HG02642 (cell line): ENCODE results near the gene CGNL1.

ENCODE experiments used
- ATAC-seq: cut with Tn5 transposase; IDR thresholded peaks from one replicate; pipeline ENCODE4 v1.9.1; 2021; ENCODE audit warnings: mild to moderate bottlenecking; ENCODE audit not compliant: unreplicated experiment, poor library complexity

Gene CGNL1, protein sequence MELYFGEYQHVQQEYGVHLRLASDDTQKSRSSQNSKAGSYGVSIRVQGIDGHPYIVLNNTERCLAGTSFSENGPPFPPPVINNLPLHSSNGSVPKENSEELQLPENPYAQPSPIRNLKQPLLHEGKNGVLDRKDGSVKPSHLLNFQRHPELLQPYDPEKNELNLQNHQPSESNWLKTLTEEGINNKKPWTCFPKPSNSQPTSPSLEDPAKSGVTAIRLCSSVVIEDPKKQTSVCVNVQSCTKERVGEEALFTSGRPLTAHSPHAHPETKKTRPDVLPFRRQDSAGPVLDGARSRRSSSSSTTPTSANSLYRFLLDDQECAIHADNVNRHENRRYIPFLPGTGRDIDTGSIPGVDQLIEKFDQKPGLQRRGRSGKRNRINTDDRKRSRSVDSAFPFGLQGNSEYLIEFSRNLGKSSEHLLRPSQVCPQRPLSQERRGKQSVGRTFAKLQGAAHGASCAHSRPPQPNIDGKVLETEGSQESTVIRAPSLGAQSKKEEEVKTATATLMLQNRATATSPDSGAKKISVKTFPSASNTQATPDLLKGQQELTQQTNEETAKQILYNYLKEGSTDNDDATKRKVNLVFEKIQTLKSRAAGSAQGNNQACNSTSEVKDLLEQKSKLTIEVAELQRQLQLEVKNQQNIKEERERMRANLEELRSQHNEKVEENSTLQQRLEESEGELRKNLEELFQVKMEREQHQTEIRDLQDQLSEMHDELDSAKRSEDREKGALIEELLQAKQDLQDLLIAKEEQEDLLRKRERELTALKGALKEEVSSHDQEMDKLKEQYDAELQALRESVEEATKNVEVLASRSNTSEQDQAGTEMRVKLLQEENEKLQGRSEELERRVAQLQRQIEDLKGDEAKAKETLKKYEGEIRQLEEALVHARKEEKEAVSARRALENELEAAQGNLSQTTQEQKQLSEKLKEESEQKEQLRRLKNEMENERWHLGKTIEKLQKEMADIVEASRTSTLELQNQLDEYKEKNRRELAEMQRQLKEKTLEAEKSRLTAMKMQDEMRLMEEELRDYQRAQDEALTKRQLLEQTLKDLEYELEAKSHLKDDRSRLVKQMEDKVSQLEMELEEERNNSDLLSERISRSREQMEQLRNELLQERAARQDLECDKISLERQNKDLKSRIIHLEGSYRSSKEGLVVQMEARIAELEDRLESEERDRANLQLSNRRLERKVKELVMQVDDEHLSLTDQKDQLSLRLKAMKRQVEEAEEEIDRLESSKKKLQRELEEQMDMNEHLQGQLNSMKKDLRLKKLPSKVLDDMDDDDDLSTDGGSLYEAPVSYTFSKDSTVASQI

GRCh38 chr15:57375827-57376695 lies at the start of gene CGNL1:
TSS of gene CGNL1 (plus strand) at chr15:57376505. CDS start at chr15:57438000, 61,495 bp downstream.
- ATAC-seq, result no peak

DNA sequence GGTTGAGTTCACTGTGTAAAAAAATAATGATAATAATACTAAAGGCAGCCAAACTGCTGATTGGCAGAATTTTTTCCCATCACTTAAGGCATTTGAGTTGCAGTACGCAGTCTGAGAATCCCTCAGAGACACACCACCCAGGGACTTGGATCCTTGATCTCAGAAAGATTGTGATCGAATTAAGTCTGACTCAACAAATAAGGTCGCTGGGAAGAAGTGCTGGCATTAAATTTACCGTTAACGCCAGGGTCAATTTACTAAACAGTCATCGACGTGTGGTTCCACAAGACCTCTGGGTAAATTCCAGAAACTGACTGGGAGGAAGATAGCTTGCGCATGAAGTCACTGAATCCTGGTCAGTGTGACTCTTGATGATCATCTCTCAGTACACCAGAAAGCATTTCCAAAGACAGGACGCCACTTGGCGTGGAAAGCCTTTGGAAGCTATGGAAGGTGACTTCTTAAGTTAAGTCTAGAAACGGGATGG lies 48.3 kb upstream of the CGNL1 start:
- ATAC-seq, result no peak

- ATAC-seq, result no peak
These were observed 47.8 kb upstream of the CGNL1 start for GRCh38 chr15:57328479-57328878.

- ATAC-seq, result no peak
These were observed 47.4 kb upstream of the CGNL1 start for GRCh38 chr15:57328897-57329296.

DNA sequence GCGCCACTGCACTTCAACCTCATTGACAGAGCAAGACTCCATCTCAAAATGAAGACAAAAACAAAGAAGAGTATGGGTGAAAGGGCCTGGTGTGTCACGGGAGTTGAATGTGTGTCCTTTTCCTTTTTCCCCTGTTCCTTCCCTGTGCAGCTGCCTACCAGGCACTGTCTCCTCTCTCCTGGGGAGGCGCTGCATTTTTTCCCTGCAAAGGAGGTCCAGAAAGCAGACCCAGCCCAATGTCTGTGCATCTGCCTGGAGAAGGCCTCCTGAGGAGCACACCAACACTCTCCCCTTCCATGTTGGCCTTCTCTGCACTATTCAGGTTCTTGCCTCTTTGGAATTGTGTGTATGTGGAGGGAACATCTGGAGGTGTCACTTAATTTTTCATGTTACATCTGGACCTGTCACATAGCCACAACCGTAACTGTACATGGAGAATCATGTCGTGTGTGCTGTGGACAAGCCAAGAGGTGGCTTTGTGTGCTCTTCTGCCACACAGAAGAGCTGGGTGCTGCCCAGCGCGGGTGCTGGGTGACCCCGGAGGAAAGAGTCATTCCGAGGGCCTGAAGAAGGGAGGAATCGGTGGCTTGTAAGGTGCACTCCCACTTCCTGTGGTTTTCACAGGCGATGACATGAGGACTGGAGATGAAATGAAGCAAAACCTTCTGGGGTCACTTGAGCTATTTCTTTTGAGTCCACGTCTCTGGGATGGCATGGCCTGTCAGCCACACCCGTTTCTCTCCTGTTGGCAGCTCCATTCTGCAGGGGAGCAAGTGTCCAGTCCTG lies 46.5 kb upstream of the CGNL1 start:
- ATAC-seq, result no peak

GRCh38 chr15:57330619-57331340 lies 45.5 kb upstream of the CGNL1 start:
- no peak for ATAC-seq

- ATAC-seq, result no peak
These were observed 44.0 kb upstream of the CGNL1 start for GRCh38 chr15:57332326-57332725.

DNA sequence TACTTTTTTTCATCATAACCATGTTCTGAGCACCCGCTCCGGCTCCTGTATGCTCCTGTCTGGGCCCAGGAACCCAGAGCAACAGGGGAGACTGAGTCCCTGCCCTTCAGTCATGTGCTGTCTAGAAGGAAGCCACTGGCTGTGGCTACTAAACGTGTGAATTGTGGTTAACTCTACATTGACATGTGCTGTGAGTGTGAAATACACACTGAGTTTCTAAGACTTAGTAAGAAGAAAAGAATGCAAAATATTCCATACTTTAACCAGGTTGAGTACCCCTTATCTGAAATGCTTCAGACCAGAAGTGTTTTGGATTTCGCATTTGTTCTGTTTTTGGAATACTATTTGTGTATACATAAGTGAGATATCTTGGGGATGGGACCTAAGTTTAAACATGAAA lies 42.8 kb upstream of the CGNL1 start:
- no peak for ATAC-seq

DNA sequence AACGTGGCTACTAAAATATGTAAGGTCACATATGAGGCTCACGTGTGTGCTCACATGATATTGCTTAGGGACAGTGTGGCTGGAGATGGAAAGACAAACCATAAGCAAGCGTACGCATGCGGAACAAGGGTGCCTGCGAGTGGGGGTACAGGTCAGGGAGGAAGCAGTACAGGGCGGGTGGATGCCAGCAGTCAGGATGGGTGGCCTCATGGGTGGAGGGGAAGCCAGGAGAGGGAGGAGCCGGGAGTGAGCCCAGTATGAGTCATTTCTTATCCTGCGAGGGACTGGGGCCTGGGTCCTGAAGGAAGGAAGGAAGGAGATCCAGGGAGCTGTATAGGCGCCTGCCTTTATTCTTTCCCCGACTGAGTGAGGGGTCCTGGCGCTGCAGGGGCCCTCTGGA lies 42.0 kb upstream of the CGNL1 start:
- ATAC-seq, result no peak

GRCh38 chr15:57335293-57335715 lies 41.0 kb upstream of the CGNL1 start:
- no peak for ATAC-seq

- ATAC-seq, result no peak
These were observed 40.6 kb upstream of the CGNL1 start for GRCh38 chr15:57335719-57336118.

DNA sequence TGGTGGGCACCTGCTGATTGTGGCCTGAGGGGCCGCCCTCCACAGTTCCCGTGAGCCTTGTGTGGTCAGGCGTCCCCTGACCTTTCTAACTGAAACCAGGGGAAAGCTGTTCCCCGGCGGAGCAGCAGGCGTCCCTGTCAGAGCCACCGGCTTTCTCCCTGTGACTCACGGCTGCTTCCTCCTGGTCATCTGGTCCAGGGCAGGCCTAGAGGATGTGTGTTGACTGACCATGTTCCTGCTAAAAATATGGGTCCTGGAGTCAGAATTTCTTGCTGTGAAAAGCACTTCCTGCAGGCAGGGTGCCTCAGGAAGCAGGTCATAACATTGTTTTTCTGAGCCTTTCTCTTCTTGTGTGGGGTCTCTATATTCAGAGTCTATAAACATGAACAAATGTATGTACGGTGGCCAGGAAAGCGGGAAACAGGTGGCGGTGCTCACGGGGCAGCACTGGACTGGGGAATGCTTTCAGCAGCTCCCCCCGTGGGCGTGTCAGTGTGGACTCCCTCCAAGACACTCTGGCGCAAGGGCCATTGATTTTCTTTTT lies 38.4 kb upstream of the CGNL1 start:
- ATAC-seq, result no peak

DNA sequence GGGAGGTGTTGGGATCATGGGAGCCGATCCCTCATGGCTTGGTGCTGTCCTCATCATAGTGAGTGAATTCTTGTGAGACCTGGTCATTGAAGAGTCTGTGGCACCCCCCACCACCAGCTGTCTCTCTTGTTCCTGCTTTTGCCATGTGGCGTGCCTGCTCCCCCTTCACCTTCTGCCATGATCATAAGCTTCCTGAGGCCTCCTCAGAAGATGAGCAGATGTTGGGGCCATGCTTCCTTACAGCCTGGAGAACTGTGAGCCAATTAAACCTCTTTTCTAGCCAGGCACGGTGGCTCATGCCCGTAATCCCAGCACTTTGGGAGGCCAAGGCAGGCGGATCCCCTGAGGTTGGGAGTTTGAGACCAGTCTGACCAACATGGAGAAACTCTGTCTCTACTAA lies 37.0 kb upstream of the CGNL1 start:
- no peak for ATAC-seq

GRCh38 chr15:57340682-57341259 lies 35.5 kb upstream of the CGNL1 start:
- no peak for ATAC-seq

GRCh38 chr15:57343048-57343447 lies 33.3 kb upstream of the CGNL1 start:
- ATAC-seq, result no peak

DNA sequence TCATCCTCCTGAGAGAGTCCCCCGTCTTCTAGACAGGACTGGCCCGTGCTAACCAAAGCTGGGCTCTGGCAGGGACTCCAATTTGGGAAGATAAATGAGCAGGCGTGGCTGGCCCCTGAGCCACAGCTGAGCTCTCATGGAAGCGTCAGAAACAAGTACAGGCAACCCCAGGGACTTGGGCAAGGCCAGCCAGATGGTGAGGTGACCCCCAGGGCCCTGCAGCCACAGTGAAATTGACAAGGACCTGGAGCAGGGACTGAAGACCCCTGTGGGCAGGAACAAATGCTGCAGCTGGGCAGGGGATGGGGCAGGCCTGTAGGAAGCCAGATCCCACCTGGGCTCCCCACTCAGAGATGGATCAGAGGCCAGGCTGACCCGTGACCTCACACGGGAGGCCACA lies 32.8 kb upstream of the CGNL1 start:
- no peak for ATAC-seq

DNA sequence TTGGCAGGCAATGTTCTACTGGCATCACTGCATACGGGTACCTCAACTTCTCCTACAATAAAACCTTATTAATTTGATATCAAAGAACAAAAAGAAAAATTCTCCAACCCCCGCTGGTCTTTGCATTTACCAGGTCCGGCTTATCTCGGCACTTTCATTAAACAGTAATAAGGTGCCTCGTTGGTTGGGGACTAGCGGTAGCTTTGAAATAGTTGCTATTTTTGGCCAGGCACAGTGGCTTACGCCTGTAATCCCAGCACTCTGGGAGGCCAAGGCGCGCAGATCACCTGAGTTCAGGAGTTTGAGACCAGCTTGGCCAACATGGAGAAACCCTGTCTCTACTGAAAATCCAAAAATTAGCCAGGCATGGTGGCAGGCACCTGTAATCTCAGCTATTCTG lies 32.0 kb upstream of the CGNL1 start:
- ATAC-seq, result no peak
